Measurements from ENCODE around the gene LCE2A. TPM values are rescaled to one million over a fixed set of nuclear protein-coding genes. Genes with fewer than 3 reads are reported as not detected.

LCE2A gene
- total RNA-seq, 1 experiment from 2014 or later: not detected

GRCh38 chr1:152737997-152738396 lies 39.9 kb downstream of the LCE2A start:
- H3K27ac Mint-ChIP-seq: no peak overlapping the region
- Histone ChIP-seq H4K91ac (ENCODE audit: insufficient read length, low read depth, low read length) (no peak overlapping the region), H3K27me3 (ENCODE audit: insufficient read depth, low read length) (no peaks in the 10 kb centered on the region), H3K9me3 (ENCODE audit: control insufficient read depth, low read depth, low read length) (peaks cover 93% of the 10 kb centered on the region), H3K79me2 (ENCODE audit: insufficient read depth, low read length) (no peaks in the 10 kb centered on the region), H3K4me1 (ENCODE audit: insufficient read depth, low read length) (no peaks in the 10 kb centered on the region), H3K27ac (ENCODE audit: insufficient read length, low read depth, low read length) (no peak overlapping the region), H3K79me1 (ENCODE audit: insufficient read depth, low read depth, low read length, poor library complexity, severe bottlenecking) (no peaks in the 10 kb centered on the region), H3K56ac (ENCODE audit: insufficient read length, low read depth, low read length) (no peak overlapping the region), H3K4ac (ENCODE audit: low read depth, low read length) (no peak overlapping the region), H2BK5ac (ENCODE audit: insufficient read length, low read length) (no peak overlapping the region), H3T11ph (ENCODE audit: low read length) (no peak overlapping the region), H2BK15ac (ENCODE audit: low read depth, low read length) (no peak overlapping the region), H4K5ac (ENCODE audit: insufficient read length, low read depth, low read length) (no peak overlapping the region), H4K8ac (replicated peaks; ENCODE audit: insufficient read length, low read depth, low read length) (no peak overlapping the region), H4K20me1 (ENCODE audit: control insufficient read depth, insufficient read depth, insufficient read length) (no peaks in the 10 kb centered on the region), H2BK12ac (ENCODE audit: insufficient read length, low read depth, low read length) (no peak overlapping the region), H3K4me2 (ENCODE audit: insufficient read depth, insufficient read length, low read length) (no peak overlapping the region), H3K14ac (ENCODE audit: insufficient read depth, low read length) (no peak overlapping the region), H2AK5ac (ENCODE audit: insufficient read length, low read length) (no peak overlapping the region), H3K23me2 (ENCODE audit: insufficient read length, low read depth, low read length, poor library complexity, severe bottlenecking) (no peaks in the 10 kb centered on the region), H3K9ac (ENCODE audit: extremely low read depth, insufficient read length, low read length) (no peak overlapping the region), H2BK20ac (ENCODE audit: low read depth, low read length, poor library complexity, severe bottlenecking) (no peak overlapping the region), H3K18ac (ENCODE audit: insufficient read length, low read depth, low read length) (no peak overlapping the region), H2AFZ (ENCODE audit: low read length) (no peak overlapping the region), H3K23ac (ENCODE audit: insufficient read length, low read depth, low read length) (no peak overlapping the region), H2BK120ac (ENCODE audit: low read depth, low read length, poor library complexity, severe bottlenecking) (no peak overlapping the region)
- peaks cover 3% of the 10 kb centered on the region; the same call in 1 of the 2 replicates for H3K27me3 Mint-ChIP-seq (ENCODE audit: low read depth)
- H3K36me3 Mint-ChIP-seq (ENCODE audit: insufficient read depth in 1 of 3, low read depth in 3 of 3): peaks cover 0 to 32% (median 12%) of the 10 kb centered on the region in 3 experiments; a peak in 5 of 7 replicates
- TF ChIP-seq, protein P1, sequence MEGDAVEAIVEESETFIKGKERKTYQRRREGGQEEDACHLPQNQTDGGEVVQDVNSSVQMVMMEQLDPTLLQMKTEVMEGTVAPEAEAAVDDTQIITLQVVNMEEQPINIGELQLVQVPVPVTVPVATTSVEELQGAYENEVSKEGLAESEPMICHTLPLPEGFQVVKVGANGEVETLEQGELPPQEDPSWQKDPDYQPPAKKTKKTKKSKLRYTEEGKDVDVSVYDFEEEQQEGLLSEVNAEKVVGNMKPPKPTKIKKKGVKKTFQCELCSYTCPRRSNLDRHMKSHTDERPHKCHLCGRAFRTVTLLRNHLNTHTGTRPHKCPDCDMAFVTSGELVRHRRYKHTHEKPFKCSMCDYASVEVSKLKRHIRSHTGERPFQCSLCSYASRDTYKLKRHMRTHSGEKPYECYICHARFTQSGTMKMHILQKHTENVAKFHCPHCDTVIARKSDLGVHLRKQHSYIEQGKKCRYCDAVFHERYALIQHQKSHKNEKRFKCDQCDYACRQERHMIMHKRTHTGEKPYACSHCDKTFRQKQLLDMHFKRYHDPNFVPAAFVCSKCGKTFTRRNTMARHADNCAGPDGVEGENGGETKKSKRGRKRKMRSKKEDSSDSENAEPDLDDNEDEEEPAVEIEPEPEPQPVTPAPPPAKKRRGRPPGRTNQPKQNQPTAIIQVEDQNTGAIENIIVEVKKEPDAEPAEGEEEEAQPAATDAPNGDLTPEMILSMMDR (conservative IDR thresholded peaks at IDR 0.05): no peak
- peaks cover 96 to 97% of the 10 kb centered on the region in 2 experiments for H3K9me3 Mint-ChIP-seq
- no CpG with 5 or more reads among the region's 5 CpGs for WGBS (ENCODE audit: extremely low coverage, insufficient read length, low lambda C conversion rate)
- DNase-seq: no peak
- no peak overlapping the region; a peak in 1 of 5 replicates for H3K4me3 Mint-ChIP-seq
- H3K4me1 Mint-ChIP-seq: no peaks in the 10 kb centered on the region

Measured in H9 (cell line).